GM10847 (cell line): Measurements from ENCODE around the gene CCR3.

ENCODE experiments used
- POLR2A ChIP-seq: IDR thresholded peaks from 2 replicates; pipeline ENCODE4 v1.6.1; 2011; ENCODE audit not compliant: insufficient read length; ENCODE audit errors: extremely low read depth

Gene CCR3

DNA sequence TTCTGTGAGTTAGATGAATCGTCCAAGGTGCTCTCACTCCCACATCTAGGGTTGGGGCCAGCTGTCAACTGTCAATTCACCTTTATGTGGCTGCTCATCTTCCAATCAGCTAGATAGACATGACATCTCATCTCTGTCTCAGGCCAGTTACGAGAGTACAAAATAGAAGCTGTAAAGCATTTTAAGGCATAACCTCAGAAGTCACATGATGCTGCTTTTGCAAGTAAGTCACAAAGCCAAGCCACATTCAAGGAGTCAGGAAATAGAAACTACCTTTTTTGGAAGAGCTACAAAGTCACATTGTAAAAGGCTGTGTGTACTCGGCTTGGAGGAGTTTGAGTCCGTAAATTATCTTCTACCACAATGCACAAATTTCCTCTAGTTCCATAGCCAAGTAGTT lies 29.1 kb upstream of the CCR3 start:
- TF ChIP-seq POLR2A, result no peak

GRCh38 chr3:46214751-46215352 lies 27.4 kb upstream of the CCR3 start:
- TF ChIP-seq POLR2A, result no peak

DNA sequence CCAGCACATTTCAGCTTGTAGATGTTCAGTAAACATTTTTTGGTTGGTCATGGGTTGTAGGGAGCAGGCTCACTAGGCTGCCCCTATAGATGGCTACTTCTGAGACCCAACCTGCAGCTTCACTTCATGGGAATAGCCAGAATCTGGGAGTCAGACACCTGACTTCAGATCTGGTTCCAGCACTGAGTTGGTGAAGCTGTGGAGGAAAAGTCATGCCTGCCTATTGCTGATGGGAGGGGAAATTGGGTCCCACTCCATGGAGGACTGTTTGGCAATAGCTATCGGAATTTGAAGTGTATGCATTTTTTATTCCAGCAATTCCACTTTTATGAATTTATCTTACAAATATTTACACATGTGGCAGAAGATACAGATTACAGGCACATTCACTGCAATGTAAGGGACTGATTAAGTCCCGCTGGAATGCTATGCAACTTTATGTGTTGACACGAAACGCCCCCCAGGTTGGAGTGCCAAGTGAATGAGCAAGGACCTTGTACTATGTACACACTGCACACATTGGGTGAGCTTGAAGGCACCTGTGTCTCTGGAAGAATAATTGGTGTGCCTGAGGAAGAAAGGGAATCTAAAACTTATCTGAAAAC lies 26.3 kb upstream of the CCR3 start:
- no peak for TF ChIP-seq POLR2A

DNA sequence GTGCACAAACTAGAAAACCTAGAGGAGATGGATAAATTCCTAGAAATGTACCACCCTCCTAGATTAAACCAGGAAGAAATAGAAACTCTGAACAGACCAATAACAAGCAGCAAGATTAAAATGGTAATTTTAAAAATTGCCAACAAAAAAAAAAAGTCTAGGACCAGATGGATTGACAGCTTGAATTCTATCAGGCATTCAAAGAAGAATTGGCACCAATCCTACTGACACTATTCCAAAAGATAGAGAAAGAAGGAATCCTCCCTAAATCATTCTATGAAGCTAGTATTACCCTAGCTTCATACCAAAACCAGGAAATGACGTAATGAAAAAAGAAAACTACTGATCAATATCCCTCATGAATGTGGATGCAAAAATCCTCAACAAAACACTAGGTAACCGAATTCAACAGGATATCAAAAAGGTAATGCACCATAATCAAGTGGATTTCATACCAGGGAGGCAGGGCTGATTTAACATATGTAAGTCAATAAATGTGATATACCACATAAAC lies 24.0 kb upstream of the CCR3 start:
- no peak for TF ChIP-seq POLR2A

DNA sequence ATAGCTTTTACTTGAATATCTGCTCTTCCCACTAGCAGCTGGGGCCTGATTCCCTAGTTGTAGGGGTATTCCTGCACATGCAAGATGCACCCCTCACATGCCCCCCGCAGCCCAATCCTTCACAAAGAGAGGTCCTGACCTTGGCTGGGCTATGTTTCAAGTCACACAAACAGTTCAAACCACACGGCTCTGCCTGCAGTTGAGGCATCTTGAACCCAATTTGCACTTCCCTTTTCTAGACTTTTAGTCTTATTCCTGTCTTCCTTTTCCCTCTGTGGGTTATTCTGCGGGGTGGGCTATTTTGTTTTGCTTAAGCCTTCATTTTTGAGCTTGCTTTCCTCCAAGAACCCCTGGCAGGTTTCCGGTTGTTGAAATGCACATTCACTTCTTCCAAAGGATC lies 20.9 kb upstream of the CCR3 start:
- TF ChIP-seq POLR2A, result no peak

- no peak for TF ChIP-seq POLR2A
Observed at GRCh38 chr3:46221938-46222337, 20.3 kb upstream of the CCR3 start.

DNA sequence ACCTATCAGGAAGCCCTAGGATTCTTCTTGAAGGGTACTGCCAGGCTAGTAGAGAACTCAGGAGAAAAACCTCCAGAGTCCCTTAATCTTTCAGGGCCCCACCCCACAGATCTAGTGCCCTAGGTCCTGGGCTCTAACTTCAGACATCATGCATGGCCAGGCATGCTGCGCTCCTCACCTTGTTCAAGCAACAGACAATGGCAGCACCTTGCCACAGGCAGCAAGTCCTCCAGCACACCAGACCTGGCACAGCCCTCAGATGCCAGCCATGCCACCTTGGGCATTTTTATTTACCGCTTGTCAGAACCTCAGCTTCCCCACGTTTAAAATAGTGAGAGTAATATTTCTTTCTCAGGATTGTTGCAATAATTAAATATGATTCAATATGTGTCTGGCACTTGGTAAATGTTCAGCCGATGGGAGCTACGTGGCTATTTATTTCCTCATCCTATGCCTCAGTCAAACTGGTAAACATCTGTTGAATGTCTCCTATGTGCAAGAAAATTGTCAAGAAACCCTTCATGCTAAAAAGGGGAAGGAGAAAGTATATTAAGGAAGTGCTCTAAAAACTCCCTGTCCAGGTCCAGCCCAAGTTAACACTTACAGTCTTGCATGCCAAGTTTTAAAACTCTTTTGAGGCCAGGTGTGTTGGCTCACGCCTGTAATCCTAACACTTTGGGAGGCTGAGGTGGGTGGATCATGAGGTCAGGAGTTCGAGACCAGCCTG lies 19.7 kb upstream of the CCR3 start:
- no peak for TF ChIP-seq POLR2A

GRCh38 chr3:46228260-46229242 lies 13.7 kb upstream of the CCR3 start:
- no peak for TF ChIP-seq POLR2A

DNA sequence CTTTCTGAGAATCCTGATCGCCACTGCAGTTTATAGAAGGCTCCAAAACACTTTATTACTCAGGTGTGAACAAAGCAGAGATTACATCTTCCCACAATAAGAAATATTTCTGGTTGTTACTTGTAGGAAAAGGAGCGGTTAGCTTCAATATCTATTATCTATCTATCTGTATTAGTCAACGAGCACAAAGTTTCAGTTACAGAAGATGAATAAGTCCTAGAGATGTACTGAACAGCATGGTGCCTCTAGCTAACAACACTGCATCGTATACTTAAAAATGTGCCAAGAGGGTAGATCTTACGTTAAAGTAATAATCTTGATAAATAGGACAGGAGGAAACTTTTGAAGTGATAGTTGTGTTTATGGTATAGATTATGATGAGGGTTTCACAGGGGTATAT lies 10.9 kb upstream of the CCR3 start:
- no peak for TF ChIP-seq POLR2A

DNA sequence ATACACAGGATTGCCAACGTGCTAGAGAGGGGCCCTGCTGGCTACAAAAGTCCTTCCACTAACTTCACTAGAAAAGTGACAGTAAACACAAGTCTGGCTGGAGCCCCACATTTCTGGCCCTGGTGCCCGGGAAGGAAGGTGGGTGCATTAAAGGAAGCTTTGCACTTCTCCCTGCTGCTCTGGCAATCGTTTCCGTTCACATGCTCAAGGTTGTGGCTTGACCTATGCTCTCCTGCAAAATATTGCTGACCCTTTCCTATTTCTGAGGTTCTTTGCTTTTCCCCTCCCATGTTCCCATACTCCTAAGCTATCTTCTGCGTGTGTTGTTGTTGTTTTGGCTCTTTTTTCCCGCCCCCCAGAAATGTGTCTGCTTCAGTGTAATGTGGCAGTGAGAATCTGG lies 9.1 kb upstream of the CCR3 start:
- TF ChIP-seq POLR2A, result no peak

DNA sequence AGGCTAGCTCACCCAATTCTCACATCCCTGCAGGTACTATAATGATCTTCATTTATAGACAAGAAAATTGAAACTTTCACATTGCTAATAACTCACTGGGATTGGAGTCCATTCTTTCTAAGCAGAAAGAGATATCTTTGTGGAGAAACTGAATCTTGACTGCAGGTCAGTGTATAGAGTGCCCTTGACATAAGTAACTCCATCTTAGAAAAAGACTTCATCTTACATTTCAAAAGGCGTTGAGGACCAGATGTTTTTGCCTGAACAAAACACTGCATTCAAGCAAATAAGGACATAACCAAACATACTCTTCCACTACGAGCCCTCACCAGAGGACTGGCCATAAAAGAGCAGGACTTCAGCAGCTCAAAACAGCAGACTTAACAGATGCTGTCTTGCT lies 6.8 kb upstream of the CCR3 start:
- TF ChIP-seq POLR2A, result no peak

GRCh38 chr3:46236294-46237054 lies 5.8 kb upstream of the CCR3 start:
- TF ChIP-seq POLR2A, result no peak

GRCh38 chr3:46238386-46238785 lies 3.9 kb upstream of the CCR3 start:
- TF ChIP-seq POLR2A, result no peak

DNA sequence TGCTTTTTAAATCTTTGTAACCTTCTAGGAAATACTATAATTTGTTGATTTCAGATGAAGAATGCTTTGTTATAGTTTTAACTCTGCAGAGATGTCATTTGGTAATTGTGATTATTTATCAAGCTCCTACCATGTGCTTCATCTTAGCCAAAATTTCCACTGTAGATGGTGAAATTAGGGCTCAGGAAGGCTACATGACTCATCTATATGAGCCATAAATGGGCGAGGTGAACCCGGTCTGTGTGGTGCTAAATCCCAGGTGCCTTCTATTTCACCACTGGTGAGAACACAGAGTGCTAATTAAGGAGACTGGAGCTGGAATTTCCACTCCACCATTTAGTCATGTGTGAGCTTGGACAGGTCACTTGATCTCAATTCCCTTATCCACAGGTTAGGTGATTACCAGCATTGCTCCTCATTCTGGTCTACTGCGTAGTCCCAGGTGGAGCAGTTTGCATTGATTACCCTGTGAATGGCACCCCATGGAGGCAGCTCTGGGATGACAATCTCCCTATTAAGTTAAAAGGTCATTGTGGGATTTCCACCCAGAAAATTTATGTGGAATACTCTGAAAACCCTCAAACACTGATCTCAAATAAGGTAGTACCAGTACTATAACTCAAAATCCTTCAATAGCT lies 2.8 kb upstream of the CCR3 start:
- TF ChIP-seq POLR2A, result no peak

- no peak for TF ChIP-seq POLR2A
Observed at GRCh38 chr3:46239952-46240351, 2.3 kb upstream of the CCR3 start.

GRCh38 chr3:46243560-46243959 lies 1.3 kb downstream of the CCR3 start:
- no peak for TF ChIP-seq POLR2A
